SK-N-SH (cell line): Measurements from ENCODE around the gene POM121L2. TPM values are rescaled to one million over a fixed set of nuclear protein-coding genes. Genes with fewer than 3 reads are reported as not detected.
A peak's percentile ranks its signal among the peaks of the same experiment; 100 is the strongest.

Experiments used
- CTCF ChIA-PET: fragments of 300-600, 350-600 bp; formaldehyde crosslinking; extraction: SDS; loops from one replicate; lab custom pipeline; 2021; lab: Yijun Ruan, JAX
- POLR2A ChIA-PET: fragments of 350-600 bp; sonication (Branson Sonifier 250); formaldehyde crosslinking; extraction: SDS; loops from one replicate; lab custom pipeline; 2020; ENCODE audit warnings: antibody characterized with exemption, inconsistent platforms; lab: Yijun Ruan, JAX
- DNase-seq: peaks from one replicate; pipeline ENCODE4 v3.0.0; 2012
- H2AFZ ChIP-seq: fragments of 200-600 bp; sonication (generic); 2 replicates; pipeline ENCODE4 v1.8.1; 2016; ENCODE audit warnings: antibody characterized with exemption, mild to moderate bottlenecking, low read depth
- H3F3A ChIP-seq: fragments of 200-600 bp; sonication (generic); replicated peaks from 2 replicates; pipeline ENCODE3; 2016; ENCODE audit warnings: antibody characterized with exemption, mild to moderate bottlenecking; ENCODE audit not compliant: insufficient read depth
- H3K27ac ChIP-seq, 2 experiments: fragments of 200-500 bp in 1 of 2; fragments of 200-600 bp in 1 of 2; sonication (Bioruptor generic) in 1 of 2; sonication (generic), shearing (Covaris generic) in 1 of 2; 2 replicates each; pipeline versions ENCODE4 v1.5.1 to v1.6.1; 2014 to 2016; ENCODE audit warnings: low read depth in 2 of 2, inconsistent platforms in 1 of 2, low read length in 1 of 2, mild to moderate bottlenecking in 1 of 2, mixed read lengths in 1 of 2
- H3K27me3 ChIP-seq: fragments of 200-600 bp; sonication (generic), shearing (Covaris generic); 2 replicates; pipeline ENCODE4 v1.6.1; 2016; ENCODE audit warnings: mixed run types; ENCODE audit not compliant: insufficient read depth
- H3K36me3 ChIP-seq, 2 experiments: fragments of 200-500 bp in 1 of 2; fragments of 200-600 bp in 1 of 2; sonication (Bioruptor generic) in 1 of 2; sonication (generic) in 1 of 2; replicated peaks in 1 of 2; 2 replicates each; pipeline versions ENCODE3 to v1.5.1; 2014 to 2016; ENCODE audit warnings: low read length in 1 of 2, mild to moderate bottlenecking in 1 of 2; ENCODE audit not compliant: insufficient read depth in 2 of 2, control insufficient read depth in 1 of 2
- H3K4me1 ChIP-seq, 2 experiments: fragments of 200-500 bp in 1 of 2; fragments of 200-600 bp in 1 of 2; sonication (Bioruptor generic) in 1 of 2; sonication (generic), shearing (Covaris generic) in 1 of 2; 2 replicates each; pipeline versions ENCODE4 v1.5.1 to v1.6.1; 2014 to 2016; ENCODE audit warnings: low read depth in 1 of 2, low read length in 1 of 2, mixed run types in 1 of 2; ENCODE audit not compliant: insufficient read depth in 2 of 2, control insufficient read depth in 1 of 2
- H3K4me2 ChIP-seq: fragments of 200-600 bp; sonication (generic), shearing (Covaris generic); 2 replicates; pipeline ENCODE4 v1.6.1; 2017; ENCODE audit warnings: mixed run types
- H3K4me3 ChIP-seq, 2 experiments: fragments of 200-500 bp in 1 of 2; fragments of 200-600 bp in 1 of 2; sonication (Bioruptor generic) in 1 of 2; sonication (generic), shearing (Covaris generic) in 1 of 2; 2 replicates each; pipeline versions ENCODE4 v1.5.1 to v1.8.1; 2014 to 2016; ENCODE audit warnings: low read depth in 2 of 2, inconsistent platforms in 1 of 2, low read length in 1 of 2, mild to moderate bottlenecking in 1 of 2, mixed read lengths in 1 of 2, moderate library complexity in 1 of 2
- H3K79me2 ChIP-seq: fragments of 200-600 bp; sonication (generic); 2 replicates; pipeline ENCODE4 v1.8.1; 2017; ENCODE audit warnings: mild to moderate bottlenecking; ENCODE audit not compliant: insufficient read depth
- H3K9ac ChIP-seq: fragments of 200-600 bp; sonication (generic); 2 replicates; pipeline ENCODE4 v1.6.1; 2017; ENCODE audit warnings: mixed run types
- H3K9me2 ChIP-seq: fragments of 200-600 bp; sonication (generic); 2 replicates; pipeline ENCODE4 v1.6.1; 2017; ENCODE audit warnings: mixed run types
- H3K9me3 ChIP-seq: fragments of 200-600 bp; sonication (generic); 2 replicates; pipeline ENCODE4 v1.6.1; 2017; ENCODE audit warnings: mixed run types, mild to moderate bottlenecking, moderate library complexity
- H4K20me1 ChIP-seq: fragments of 200-600 bp; sonication (generic); 2 replicates; pipeline ENCODE4 v1.6.1; 2017; ENCODE audit warnings: mild to moderate bottlenecking, mixed run types; ENCODE audit not compliant: insufficient read depth
- CHD2 ChIP-seq: fragments of 150-350 bp; IDR thresholded peaks from 2 replicates; pipeline ENCODE4 v1.6.1; 2018; ENCODE audit warnings: low read length; ENCODE audit not compliant: partially characterized antibody
- CTCF ChIP-seq: fragments of 200-600 bp; sonication (generic); IDR thresholded peaks from 2 replicates; pipeline ENCODE4 v1.6.1; 2017; ENCODE audit warnings: antibody characterized with exemption, mild to moderate bottlenecking, moderate library complexity
- ELF1 ChIP-seq: IDR thresholded peaks from 2 replicates; pipeline ENCODE4 v1.4.0; 2012
- EP300 ChIP-seq, 2 experiments: IDR thresholded peaks; 2 replicates each; pipeline versions ENCODE4 v1.4.0 to v1.6.1; 2012; ENCODE audit warnings: borderline replicate concordance in 1 of 2, low read depth in 1 of 2, low read length in 1 of 2
- EZH2phosphoT487 ChIP-seq: fragments of 200-600 bp; sonication (generic); IDR thresholded peaks from 2 replicates; pipeline ENCODE4 v1.6.1; 2017; ENCODE audit warnings: low read depth, mixed run types, mild to moderate bottlenecking, antibody characterized with exemption, moderate library complexity, borderline replicate concordance
- FOSL2 ChIP-seq: IDR thresholded peaks from 2 replicates; pipeline ENCODE4 v1.4.0; 2012; ENCODE audit warnings: low read depth, mild to moderate bottlenecking, moderate library complexity, borderline replicate concordance
- FOXJ3 ChIP-seq: sonication (generic); formaldehyde crosslinking; IDR thresholded peaks from 2 replicates; pipeline ENCODE4 v1.5.1; 2020; ENCODE audit warnings: mild to moderate bottlenecking, missing genetic modification reagents
- FOXM1 ChIP-seq: IDR thresholded peaks from 2 replicates; pipeline ENCODE4 v1.4.0; 2012; ENCODE audit warnings: low read depth, mild to moderate bottlenecking
- GABPA ChIP-seq: IDR thresholded peaks from 2 replicates; pipeline ENCODE4 v1.4.0; 2012; ENCODE audit warnings: low read depth, mild to moderate bottlenecking
- GATA2 ChIP-seq: sonication (generic); formaldehyde crosslinking; IDR thresholded peaks from 2 replicates; pipeline ENCODE4 v1.5.0; 2020; ENCODE audit warnings: mild to moderate bottlenecking, missing genetic modification reagents
- JUND ChIP-seq: IDR thresholded peaks from 2 replicates; pipeline ENCODE4 v1.4.0; 2012
- MEF2A ChIP-seq: IDR thresholded peaks from 2 replicates; pipeline ENCODE4 v1.4.0; 2012; ENCODE audit warnings: low read depth, borderline replicate concordance
- MXI1 ChIP-seq: IDR thresholded peaks from 2 replicates; pipeline ENCODE4 v1.6.1; 2012; ENCODE audit warnings: mild to moderate bottlenecking, low read depth, low read length, improper control_type of control experiment
- NFIC ChIP-seq: IDR thresholded peaks from 2 replicates; pipeline ENCODE4 v1.4.0; 2012; ENCODE audit warnings: borderline replicate concordance
- NRF1 ChIP-seq: IDR thresholded peaks from 2 replicates; pipeline ENCODE4 v1.6.1; 2012; ENCODE audit warnings: low read depth, mild to moderate bottlenecking, low read length
- PBX3 ChIP-seq: IDR thresholded peaks from 2 replicates; pipeline ENCODE4; 2012
- RAD21 ChIP-seq: IDR thresholded peaks from 2 replicates; pipeline ENCODE4 v1.6.1; 2012; ENCODE audit warnings: mild to moderate bottlenecking, low read length
- RCOR1 ChIP-seq: fragments of 150-350 bp; IDR thresholded peaks from 2 replicates; pipeline ENCODE4 v1.6.1; 2017; ENCODE audit warnings: antibody characterized with exemption, low read length
- RFX5 ChIP-seq: IDR thresholded peaks from 2 replicates; pipeline ENCODE4 v1.6.1; 2012; ENCODE audit warnings: mild to moderate bottlenecking, improper control_type of control experiment, low read length
- RXRA ChIP-seq: IDR thresholded peaks from 2 replicates; pipeline ENCODE4 v1.4.0; 2012; ENCODE audit warnings: low read depth, mild to moderate bottlenecking, borderline replicate concordance
- SIN3A ChIP-seq: IDR thresholded peaks from 2 replicates; pipeline ENCODE4 v1.6.1; 2012; ENCODE audit warnings: low read depth, mild to moderate bottlenecking, low read length, moderate library complexity, borderline replicate concordance
- SMC3 ChIP-seq: IDR thresholded peaks from 2 replicates; pipeline ENCODE4 v1.6.1; 2012; ENCODE audit warnings: low read depth, low read length, improper control_type of control experiment
- TCF12 ChIP-seq: IDR thresholded peaks from 2 replicates; pipeline ENCODE4 v1.4.0; 2012
- TEAD4 ChIP-seq: IDR thresholded peaks from 2 replicates; pipeline ENCODE4 v1.4.0; 2012; ENCODE audit warnings: mild to moderate bottlenecking, borderline replicate concordance; ENCODE audit not compliant: insufficient read depth
- USF1 ChIP-seq: IDR thresholded peaks from 2 replicates; pipeline ENCODE4 v1.4.0; 2012; ENCODE audit warnings: low read depth, borderline replicate concordance
- ZBTB33 ChIP-seq: IDR thresholded peaks from 2 replicates; pipeline ENCODE4 v1.4.0; 2012; ENCODE audit warnings: low read depth, borderline replicate concordance
- WGBS: methylation state at CpG from one replicate; pipeline ENCODE4 v1.1.6; 2017; ENCODE audit warnings: low lambda C conversion rate; 5-methylcytosine and 5-hydroxymethylcytosine counted together
- polyA plus RNA-seq, 3 experiments: library from polyadenylated mRNA; depleted of rRNA; stranded (reverse); fragments of >200 nt; gene quantifications; 2 replicates each; pipeline ENCODE4 v1.2.3, GENCODE V29; 2012
- TF ChIP-seq, protein P1 (sequence below): fragments of 150-350 bp; IDR thresholded peaks from 2 replicates; pipeline ENCODE4 v1.6.1; 2017; ENCODE audit warnings: antibody characterized with exemption, low read length, low read depth, borderline replicate concordance

Gene POM121L2
- polyA plus RNA-seq (2012; rRNA removed) = not detected in 2 replicates
- not detected in 2 replicates for polyA plus RNA-seq (2012; cell fraction: cytosol; rRNA removed)
- not detected in 2 replicates for polyA plus RNA-seq (2012; cell fraction: nucleus; rRNA removed)

DNA sequence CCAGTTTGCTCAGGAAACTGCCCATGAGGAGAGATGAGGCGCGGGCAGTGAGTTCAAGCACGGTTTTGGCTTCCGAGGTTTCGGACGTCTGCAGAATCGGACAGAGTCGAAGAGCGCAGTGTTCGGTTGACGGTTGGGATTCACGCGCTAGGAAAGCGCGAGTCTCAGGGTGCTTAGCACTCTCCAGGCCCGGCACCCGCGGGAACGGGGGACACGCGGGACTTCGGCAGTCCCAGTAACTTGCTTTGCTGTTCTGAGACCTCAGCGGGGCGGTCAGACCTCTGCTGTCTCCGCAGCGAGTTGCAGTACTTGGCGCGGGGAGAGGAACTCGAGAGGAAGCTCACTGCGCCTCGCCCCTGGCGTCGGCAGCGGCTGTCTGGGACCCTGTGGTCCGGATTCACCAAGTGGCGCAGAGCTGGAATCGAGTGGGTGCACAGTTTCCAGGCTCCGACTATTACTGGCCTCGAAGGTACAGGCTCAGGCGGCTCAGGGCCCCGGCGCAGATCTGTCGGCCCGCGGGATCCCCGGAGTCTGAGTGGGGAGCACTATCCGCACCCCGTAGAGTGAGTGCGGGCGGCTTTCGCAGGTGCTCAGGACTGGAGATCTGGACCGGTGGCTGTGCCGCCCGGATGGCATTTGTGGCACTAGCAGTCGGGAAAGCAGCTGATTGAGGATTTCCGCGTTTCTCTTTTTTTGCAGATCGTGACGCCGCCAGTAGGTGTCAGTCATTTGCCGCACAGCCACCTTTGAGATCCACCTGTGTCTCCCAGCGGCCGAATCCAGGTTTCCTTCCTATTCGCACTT, at the start of gene POM121L2:
TSS of gene POM121L2 (minus strand) at position 128 of the 804 bp plus-strand sequence. CDS start at position 25, 103 bp downstream.
- H3K4me3 ChIP-seq = peak within 1 kb of the TSS; percentile 56 to 72
- peak; percentile 68 for DNase-seq
- ChIA-PET POLR2A (no interaction called here), CTCF (interaction anchor here (0.6 to 2.0 kb wide), 34 partner anchors 8 to 1521 kb away, joined by 3 to 13 read pairs (median 4); partner anchors contain the start of gene ZNF391)
- peaks cover 24% of the 10 kb centered on the region for H3K27me3 ChIP-seq
- no peaks in the 10 kb centered on the region for H3K9me3 ChIP-seq
- no peaks in the 10 kb centered on the region for H3F3A ChIP-seq
- 5% methylated on average over 30 of the region's 64 CpGs for WGBS
- TF ChIP-seq MEF2A (no peak), RCOR1 (no peak), RFX5 (no peak), SIN3A (no peak), PBX3 (no peak), GATA2 (no peak), CTCF (peak; percentile 62), NFIC (no peak), EZH2phosphoT487 (no peak), ELF1 (peak; percentile 35; the same call in 1 of the 2 replicates), ZBTB33 (no peak), CHD2 (no peak), JUND (no peak), RXRA (no peak), NRF1 (no peak), TCF12 (no peak), RAD21 (peak; percentile 80), TEAD4 (no peak), MXI1 (no peak), EP300 (IDR thresholded peaks at IDR 0.05; ENCODE audit: borderline replicate concordance in 1 of 2, low read depth in 1 of 2, low read length in 1 of 2) (no peak), FOSL2 (no peak), SMC3 (peak; percentile 51; the same call in 1 of the 2 replicates), FOXM1 (no peak), FOXJ3 (CRISPR knock-in tag) (no peak), GABPA (no peak), USF1 (no peak)
- TF ChIP-seq, protein P1, sequence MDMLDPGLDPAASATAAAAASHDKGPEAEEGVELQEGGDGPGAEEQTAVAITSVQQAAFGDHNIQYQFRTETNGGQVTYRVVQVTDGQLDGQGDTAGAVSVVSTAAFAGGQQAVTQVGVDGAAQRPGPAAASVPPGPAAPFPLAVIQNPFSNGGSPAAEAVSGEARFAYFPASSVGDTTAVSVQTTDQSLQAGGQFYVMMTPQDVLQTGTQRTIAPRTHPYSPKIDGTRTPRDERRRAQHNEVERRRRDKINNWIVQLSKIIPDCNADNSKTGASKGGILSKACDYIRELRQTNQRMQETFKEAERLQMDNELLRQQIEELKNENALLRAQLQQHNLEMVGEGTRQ = no peak
- H4K20me1 ChIP-seq = no peaks in the 10 kb centered on the region
- peaks cover 0 to 9% of the 10 kb centered on the region in 2 experiments; a peak in 2 of 4 replicates for H3K4me1 ChIP-seq
- no peak within 1 kb of the TSS for H3K9ac ChIP-seq
- no peaks in the 10 kb centered on the region for H3K79me2 ChIP-seq
- no peaks in the 10 kb centered on the region for H3K9me2 ChIP-seq
- H2AFZ ChIP-seq = peak within 1 kb of the TSS; percentile 87; the same call in 1 of the 2 replicates
- no peak within 1 kb of the TSS for H3K27ac ChIP-seq
- no peaks in the 10 kb centered on the region for H3K36me3 ChIP-seq
- peak within 1 kb of the TSS; percentile 87 for H3K4me2 ChIP-seq
